GM18951 (cell line): ENCODE measurements around the gene FERMT3.
"Not testable (repeated sequence)": the region's sequence is repeated elsewhere in the genome, so short reads cannot be mapped to it uniquely, and the experiment has no call there.

Source experiments
- POLR2A ChIP-seq: IDR thresholded peaks from 4 replicates; pipeline ENCODE4 v1.6.1; 2011; ENCODE audit warnings: mild to moderate bottlenecking; ENCODE audit not compliant: insufficient read length, insufficient read depth; ENCODE audit errors: extremely low read depth
- in situ Hi-C: fragments of 300-500 bp; cut with MboI; formaldehyde crosslinking; loops from one replicate; pipeline ENCODE4 v1.12.0; 2022; ENCODE audit warnings: low sequenced_read_pairs, mixed read lengths, inconsistent platforms; ENCODE audit not compliant: unreplicated experiment

FERMT3 gene

DNA sequence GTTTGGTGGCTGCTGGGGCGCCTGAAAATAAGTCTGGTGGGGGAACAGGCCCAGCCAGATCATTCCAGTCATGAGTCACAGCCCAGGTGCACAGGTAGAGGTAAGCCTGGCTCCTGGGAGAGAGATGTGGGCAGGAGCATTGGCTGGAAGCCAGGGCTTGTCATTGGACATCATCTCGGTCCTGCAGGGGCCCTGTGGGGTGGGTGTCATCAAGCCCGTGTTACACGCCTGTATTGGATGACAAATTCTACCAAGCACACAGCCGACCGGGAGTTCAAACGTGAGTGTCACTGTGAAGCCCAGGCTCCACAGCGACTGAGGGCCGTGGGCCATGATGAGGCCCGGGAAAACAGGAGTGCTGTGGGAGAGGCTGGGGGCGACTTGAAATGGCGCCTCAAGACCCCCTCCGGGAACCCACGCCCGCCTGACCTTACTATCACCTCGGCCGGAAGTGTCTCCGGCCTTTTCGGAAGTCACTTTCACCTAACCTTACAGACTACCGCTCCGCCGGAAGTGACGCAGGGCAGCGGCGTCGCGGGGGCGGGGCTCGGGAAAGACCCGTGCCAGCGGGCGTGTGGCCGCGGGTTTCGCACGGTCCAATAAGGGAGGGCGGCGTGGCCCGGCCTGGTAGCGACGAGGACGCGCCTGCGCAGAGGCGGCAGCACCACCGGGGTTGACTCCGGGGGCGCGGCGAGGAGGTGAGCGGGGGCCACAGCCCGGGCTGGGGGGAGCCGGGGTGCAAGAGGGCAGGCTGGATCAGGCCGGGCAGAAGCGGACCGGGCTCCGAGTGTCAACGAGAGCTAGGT, 34.1 kb downstream of the FERMT3 start, which contains the start of gene FKBP2:
TSS of gene FKBP2 (plus strand) at position 661 of the 806 bp plus-strand sequence. CDS start 1,293 bp downstream, outside the sequence.
- in situ Hi-C loops: no loop called here
- peak; percentile 82 for TF ChIP-seq POLR2A

GRCh38 chr11:64241241-64241490, 34.6 kb downstream of the FERMT3 start:
- TF ChIP-seq POLR2A: no peak

DNA sequence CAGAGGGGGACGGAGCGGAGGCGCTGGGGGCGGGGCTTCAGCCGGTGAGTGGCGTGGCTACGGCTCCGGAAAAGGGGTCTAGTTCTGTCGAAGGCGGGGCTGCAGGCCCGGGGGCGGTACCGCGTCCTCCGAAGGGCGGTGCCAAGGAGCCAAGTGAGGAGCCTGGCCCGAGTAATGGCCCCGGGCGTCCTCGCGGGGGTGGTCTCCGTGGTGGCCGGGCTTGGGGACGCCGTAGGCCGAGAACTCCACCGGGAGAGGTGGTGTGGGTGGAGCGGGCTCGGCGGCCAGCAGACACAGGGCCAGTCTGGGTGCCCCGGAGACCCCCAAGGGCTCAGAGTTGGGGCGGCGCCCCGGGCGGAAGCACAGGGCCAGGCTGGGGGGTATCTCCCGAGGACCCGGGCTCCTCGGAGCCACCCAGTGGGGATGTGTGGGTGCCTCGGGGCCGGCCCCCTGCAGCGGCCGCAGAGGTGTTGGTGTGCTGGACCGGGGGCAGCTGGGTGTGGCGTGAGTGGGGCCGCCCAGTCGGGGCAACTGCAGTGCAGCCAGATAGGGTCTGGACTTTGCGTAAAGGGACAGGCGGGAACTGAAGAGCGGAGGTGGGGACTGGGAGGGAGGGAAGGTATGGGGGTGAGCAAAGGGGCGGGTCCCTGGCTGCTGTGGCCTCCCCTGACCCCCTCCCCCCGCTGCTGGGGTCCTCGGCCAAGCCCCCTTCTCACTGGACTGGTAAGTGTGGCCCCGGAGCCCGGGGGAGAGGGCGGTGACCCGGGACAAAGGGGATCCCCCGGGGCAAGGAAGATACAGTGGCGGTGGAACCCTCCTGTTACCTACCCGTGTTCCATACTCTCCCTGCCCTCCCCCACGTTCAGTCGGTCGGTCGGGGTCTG, 35.2 kb downstream of the FERMT3 start:
- TF ChIP-seq POLR2A: peak; percentile 70

More at GRCh38 chr11:64241241-64241490, 34.6 kb downstream of the FERMT3 start:
- in situ Hi-C loops: no loop called here

GRCh38 chr11:64243236-64243854, 36.8 kb downstream of the FERMT3 start:
- in situ Hi-C loops: no loop called here
- TF ChIP-seq POLR2A: no peak

More for the DNA sequence above, 35.2 kb downstream of the FERMT3 start:
- in situ Hi-C loops: no loop called here

- in situ Hi-C loops: no loop called here
- TF ChIP-seq POLR2A: peak; percentile 19
Measured at GRCh38 chr11:64244107-64244506, 37.6 kb downstream of the FERMT3 start.

- no peak for TF ChIP-seq POLR2A
- in situ Hi-C loops: no loop called here
Measured at GRCh38 chr11:64244966-64245365, 38.4 kb downstream of the FERMT3 start.

DNA sequence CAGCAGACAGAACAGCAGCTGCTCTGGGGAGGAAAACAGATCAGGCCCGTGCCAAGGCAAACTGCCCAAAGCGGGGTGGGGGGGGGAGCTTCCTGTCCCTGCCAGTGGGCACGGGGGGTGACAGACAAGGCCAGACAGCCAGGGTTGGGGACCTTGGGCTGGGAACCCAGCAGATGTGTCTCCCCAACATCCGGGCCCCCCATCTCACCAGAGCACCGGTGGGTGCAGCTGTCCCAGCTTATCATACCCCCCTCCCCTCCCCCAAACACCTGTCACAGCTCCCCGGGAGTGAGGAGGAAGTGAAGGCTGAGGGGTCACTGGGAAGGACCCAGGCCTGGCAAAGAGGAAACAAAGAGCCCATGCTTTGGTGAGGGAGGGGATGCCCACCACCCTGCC, 38.9 kb downstream of the FERMT3 start:
- in situ Hi-C loops: no loop called here
- no peak for TF ChIP-seq POLR2A

GRCh38 chr11:64245797-64246620, 39.5 kb downstream of the FERMT3 start:
- in situ Hi-C loops: no loop called here
- no peak for TF ChIP-seq POLR2A

DNA sequence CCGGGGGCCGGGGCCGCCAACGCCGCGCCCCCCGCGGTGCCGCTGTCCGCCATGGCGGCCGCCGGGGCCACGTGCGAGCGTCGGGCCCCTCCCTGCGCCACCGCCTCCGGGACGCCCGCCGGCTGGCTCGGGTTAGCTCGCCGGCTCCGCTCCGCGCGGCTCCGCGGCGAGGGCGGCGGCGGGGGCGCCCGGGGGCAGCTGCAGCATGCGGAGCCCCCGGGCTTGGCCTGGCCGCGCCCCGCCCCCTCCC, 40.0 kb downstream of the FERMT3 start:
- in situ Hi-C loops: not testable (repeated sequence)
- TF ChIP-seq POLR2A: peak; percentile 42

- no peak for TF ChIP-seq POLR2A
- in situ Hi-C loops: no loop called here
Measured at GRCh38 chr11:64246871-64247728, 40.6 kb downstream of the FERMT3 start, which contains the start of gene PPP1R14B. PPP1R14B (minus strand) TSS chr11:64246943; CDS start chr11:64246673, 270 bp downstream.

DNA sequence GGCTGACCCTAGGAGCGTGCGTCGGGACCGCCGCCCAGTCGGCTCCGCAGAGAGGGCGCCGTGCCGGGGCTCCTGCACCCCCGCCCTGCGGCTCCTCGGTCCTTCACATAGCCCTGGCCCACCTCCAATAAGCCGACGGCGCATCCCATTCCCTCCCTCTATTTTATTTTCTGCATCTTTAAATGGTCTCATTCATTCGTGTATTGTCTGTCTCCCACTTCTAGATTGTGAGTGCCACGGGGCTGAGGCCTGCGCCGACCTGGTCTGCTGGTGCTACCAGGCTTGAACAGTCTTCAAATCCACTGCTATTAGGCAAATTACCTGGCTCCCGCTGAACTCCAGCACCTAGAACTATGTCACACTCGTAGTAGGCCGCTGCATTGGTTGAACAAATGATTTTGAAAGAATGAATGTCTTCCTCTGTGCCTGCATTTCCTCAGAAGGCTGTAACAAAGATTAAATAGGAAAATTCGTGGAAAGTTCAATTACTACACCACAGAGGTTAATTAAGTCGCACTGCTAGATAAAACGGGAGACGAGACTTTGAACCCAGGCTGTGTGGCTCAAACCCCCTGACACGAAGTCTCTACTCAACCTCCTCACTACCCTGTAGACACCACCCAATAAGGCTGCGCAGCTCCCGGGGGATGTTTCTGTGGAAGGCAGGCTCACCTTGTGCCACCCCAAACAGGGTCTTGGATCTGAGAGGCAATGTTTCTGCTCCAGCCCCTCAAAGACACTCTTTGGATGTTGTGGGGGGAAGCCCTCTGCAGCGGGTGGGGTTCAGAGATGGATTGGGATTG, 41.4 kb downstream of the FERMT3 start:
- no peak for TF ChIP-seq POLR2A

More for the DNA sequence above, 41.4 kb downstream of the FERMT3 start:
- in situ Hi-C loops: no loop called here
